ENCODE data around the gene CAPZB.

DNA sequence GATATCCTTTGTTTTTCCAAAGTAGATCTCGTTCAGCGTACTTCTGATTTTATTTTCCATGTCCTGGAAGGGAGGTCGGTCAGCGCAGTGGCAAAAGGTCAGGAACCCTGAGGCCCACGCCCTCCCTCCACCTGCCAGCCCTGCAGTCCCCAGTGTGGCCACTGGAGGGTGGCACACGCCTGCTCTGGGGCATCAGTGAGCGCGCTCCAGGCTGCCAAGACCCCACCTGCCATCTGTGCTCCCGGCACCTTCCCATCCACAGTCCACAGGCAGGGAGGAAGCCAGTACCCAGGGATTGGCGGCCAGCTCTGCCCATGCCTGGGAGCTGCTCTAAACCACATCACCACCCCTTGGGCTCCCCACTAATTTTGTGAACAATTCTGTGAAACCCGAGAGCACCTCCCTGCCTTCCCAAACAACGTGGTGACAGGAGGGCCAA, 140.9 kb downstream of the CAPZB start:
- peak; percentile 57 for TF ChIP-seq CTCF (IDR thresholded peaks at IDR 0.05; ENCODE audit: insufficient read depth, low read length, poor library complexity, severe bottlenecking)
- no peak for TF ChIP-seq EZH2phosphoT487 (conservative IDR thresholded peaks at IDR 0.05; ENCODE audit: low read length)
